HPDE6-E6E7 (cell line): ENCODE results near the gene ACADM.
"Not testable (repeated sequence)": the region's sequence is repeated elsewhere in the genome, so short reads cannot be mapped to it uniquely, and the experiment has no call there.

ENCODE experiments used
- DNase-seq: peaks from one replicate; pipeline ENCODE4 v3.0.0; 2011; ENCODE audit warnings: missing footprints; ENCODE audit errors: extremely low spot score

Gene ACADM

GRCh38 chr1:75736016-75736415 lies 11.5 kb downstream of the ACADM start:
- no peak for DNase-seq

DNA sequence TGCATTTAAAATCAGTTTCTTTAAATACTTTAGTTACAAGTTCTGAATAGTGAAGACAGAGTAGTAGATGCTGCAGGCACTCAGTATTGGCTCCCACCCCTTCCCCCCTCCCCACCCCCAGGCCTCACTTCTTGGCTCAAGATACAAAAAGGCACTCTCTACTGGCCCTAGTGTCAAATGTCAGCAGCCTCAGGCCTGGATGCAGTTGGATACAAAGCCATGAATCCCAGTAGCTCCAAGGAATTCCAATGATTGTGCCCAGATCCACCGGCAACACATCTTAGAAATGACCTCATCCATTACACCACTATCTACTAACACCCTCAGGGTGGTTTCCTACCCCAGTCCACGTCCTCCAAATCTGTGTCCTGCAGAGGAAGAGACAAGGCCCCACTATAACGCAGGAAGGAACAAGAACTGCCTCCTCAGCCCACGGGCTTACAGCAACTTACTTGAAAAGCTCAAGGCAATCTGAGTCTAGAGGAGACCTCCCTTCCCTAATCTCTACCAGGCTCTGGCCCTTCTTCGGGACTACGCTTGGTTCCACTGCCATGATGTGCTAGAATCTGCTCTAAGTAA lies 17.6 kb downstream of the ACADM start:
- no peak for DNase-seq

- DNase-seq: no peak
These were observed 20.8 kb downstream of the ACADM start for GRCh38 chr1:75745276-75745675.

DNA sequence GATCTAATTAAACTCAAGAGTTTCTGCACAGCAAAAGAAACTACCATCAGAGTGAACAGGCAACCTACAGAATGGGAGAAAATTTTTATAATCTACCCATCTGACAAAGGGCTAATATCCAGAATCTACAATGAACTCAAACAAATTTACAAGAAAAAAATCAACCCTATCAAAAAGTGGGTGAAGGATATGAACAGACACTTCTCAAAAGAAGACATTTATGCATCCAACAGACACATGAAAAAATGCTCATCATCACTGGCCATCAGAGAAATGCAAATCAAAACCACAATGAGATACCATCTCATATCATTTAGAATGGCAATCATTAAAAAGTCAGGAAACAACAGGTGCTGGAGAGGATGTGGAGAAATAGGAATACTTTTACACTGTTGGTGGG lies 32.7 kb downstream of the ACADM start:
- not testable (repeated sequence) for DNase-seq

DNA sequence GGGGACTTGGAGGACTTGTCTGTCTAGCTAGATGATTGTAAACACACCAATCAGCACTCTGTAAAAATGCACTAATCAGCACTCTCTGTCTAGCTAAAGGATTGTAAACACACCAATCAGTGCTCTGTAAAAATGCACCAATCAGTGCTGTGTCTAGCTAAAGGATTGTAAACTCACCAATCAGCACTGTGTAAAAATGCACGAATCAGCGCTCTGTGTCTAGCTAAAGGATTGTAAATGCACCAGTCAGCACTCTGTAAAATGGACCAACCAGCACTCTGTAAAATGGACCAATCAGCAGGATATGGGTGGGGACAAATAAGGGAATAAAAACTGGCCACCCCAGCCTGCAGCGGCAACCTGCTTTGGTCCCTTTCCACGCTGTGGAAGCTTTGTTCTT lies 34.0 kb downstream of the ACADM start:
- not testable (repeated sequence) for DNase-seq

DNA sequence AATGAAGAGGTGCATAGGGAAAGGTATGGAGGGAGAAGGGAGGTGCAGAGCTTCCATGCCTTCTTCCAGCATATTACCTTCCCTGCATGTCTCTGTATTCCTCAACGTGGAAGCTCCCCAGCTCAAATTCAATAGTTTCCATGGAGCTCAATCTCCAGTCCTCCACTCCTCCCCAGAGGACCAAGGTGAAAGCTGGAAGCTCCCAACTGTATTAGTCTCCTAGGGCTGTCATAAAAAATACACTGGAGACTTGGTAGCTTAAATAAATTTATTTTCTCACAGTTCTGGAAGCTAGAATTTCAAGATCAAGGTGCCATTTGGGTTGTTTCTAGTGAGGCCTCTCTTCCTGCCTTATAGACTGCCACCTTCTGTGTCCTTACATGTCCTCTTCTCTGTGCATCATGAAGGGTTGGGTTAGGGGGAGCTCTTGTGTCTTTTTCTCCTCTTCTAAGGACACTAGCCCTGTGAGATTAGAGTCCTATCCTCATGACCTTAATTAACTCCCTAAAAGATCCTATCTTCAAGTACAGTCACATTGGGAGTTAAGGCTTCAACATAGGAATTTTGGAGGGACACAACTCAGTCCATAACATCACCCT lies 39.6 kb downstream of the ACADM start:
- no peak for DNase-seq

DNA sequence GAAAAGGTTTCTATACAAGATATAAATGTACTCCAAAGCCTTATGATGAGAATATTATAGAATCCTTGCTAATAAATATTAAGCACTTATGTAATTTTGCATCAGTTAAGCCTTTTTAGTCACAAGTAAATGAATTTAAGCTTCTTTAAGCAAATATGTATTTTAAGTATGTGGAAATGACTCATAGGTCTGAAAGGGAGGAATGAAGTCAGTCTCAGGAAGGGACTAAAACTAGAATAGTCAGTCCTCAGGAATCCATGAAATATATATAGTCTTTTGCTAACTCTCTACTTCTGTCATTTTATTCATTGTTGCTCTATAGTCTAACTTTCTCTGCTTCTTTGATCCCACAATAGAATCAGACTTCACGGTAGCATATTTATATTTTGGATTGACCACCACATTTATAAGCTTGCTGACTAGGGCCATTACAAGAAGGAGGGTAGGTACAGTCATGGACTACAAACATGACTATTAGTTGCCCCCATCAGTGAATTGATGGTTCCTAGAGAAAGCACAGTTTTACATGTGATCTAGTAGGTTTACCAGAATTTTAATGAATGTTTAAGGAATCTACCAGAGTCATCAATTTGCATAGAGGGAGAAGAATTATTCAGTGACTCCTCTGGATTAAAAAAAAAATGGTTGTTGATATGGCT lies 41.3 kb downstream of the ACADM start:
- peak; percentile 53 for DNase-seq

GRCh38 chr1:75768016-75768415 lies 43.5 kb downstream of the ACADM start:
- DNase-seq: no peak

GRCh38 chr1:75770761-75771160 lies 46.3 kb downstream of the ACADM start:
- no peak for DNase-seq

DNA sequence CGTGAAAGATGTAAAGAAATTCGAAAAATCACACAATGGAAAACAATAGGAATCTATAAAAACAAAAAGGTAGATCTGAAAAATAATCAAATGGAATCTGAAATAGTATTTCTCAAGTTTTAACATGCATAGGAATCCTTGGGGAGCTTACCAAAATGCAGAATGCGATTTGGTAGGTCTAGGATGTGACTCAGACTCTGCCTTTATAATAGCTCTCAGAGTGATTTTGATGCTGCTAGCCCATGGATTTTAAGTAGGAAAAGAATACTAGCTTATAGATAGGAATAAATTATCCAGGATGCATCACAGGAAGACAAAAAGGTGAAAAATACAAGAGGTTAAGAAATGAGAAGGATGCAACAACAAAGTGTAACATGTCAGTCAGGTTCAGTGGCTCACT lies 47.5 kb downstream of the ACADM start:
- no peak for DNase-seq

GRCh38 chr1:75777812-75778211 lies 53.3 kb downstream of the ACADM start:
- DNase-seq: not testable (repeated sequence)

GRCh38 chr1:75778694-75779093 lies 54.2 kb downstream of the ACADM start:
- not testable (repeated sequence) for DNase-seq

GRCh38 chr1:75780183-75780582 lies 55.7 kb downstream of the ACADM start:
- not testable (repeated sequence) for DNase-seq

DNA sequence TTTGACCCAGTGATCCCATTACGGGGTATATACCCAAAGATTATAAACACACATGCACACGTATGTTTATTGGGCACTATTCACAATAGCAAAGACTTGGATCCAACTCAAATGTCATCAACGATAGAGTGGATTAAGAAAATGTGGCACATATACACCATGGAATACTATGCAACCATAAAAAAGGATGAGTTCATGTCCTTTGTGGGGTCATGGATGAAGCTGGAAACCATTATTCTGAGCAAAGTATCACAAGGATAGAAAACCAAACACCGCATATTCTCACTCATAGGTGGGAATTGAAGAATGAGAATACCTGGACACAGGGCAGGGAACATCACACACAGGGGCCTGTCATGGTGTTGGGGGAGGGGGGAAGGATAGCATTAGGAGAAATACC lies 59.4 kb downstream of the ACADM start:
- DNase-seq: not testable (repeated sequence)

DNA sequence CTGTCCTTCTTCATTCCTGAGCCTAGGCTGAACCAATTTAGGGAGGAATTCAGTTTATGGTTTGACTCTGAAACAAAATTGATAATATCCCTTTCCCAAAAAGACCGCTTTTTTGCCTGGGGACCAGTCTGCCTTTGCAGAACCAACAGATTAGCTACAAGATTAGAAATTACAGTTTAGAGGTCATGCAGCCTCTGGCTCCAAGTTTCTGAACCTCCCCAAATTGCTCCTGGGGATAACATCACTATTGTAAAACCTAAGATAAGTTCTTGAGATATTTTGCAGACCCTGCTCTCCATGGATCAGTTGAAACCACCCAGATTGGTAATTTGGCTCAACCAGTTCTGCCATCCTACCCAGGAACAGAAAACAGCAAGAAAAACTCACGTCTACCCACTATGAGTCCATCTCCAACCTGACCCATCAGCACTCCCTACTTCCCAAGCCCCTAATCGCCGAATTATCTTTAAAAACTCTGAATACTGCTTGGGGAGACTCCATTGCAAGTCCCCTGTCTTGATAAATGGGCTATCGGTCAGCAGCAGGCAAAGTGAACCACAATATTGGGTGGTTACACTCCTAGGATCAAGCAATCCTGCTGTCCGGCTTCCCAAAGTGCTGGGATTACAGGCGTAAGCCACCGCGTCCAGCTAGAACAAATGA lies 60.9 kb downstream of the ACADM start:
- DNase-seq: no peak

DNA sequence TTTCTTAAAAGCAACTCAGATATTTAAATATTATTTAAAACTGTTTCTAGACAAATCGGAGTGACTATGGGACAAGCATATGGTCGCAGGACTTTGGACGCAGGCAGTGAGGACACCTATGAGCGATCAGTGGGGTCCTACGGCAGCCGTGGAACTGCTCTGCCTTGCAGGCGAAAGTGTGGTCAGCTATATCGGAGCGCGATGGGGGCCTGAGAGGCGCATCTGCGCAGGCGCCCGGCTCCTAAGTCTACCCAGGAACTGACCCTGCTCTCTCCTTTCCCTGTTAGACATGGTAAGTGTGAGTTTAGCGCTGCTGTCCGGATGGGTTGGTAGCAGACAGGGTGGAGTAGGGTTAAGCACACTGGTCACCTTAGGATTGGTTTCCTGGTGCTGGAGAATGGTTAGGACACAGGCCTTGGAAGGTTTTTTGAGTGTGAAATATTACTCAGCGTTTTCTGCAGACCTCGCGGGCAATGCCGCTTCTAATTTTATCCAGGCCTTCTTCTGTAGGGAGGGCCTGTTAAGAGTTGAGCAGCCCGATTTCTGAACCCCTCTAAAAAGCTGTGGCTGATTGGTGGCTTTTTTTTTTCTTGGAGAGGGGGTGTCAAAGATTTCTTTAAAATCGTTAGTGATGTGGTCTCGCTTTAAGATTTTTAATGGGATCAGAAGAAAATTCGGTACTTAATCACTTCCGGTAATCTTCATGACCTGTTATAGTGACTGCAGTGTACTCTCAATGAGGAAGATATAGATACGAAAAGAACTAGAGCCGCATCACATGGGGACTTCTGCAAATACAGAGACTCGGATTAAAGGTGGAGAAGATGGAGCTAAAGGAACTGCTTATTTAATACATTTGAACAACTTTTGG lies 61.7 kb downstream of the ACADM start, which contains the start of gene RABGGTB:
TSS of gene RABGGTB (plus strand) at position 274 of the 871 bp plus-strand sequence. CDS start at position 290, 16 bp downstream.
- peak; percentile 96 for DNase-seq

GRCh38 chr1:75786901-75787493 lies 62.5 kb downstream of the ACADM start:
- no peak for DNase-seq

GRCh38 chr1:75787524-75787923 lies 63.0 kb downstream of the ACADM start:
- DNase-seq: no peak

GRCh38 chr1:75789988-75790387 lies 65.5 kb downstream of the ACADM start:
- no peak for DNase-seq

DNA sequence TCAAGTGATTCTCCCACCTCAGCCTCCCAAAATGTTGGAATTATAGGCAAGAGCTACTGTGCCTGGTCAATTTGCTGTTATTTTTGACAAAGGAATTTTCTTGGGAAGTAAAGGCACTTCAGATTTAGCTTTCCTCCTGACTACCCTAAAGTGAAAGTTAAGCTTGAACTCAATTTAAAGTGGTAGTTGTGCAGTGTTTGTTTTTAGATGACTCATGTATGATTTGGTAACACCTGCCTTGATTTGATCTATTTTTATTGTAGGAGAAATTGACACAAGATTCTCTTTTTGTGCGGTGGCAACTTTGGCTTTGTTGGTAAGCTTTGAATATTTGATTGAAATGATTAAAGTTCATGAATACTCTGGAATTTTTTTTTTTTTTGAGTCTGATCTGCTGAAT lies 66.5 kb downstream of the ACADM start:
- DNase-seq: no peak

DNA sequence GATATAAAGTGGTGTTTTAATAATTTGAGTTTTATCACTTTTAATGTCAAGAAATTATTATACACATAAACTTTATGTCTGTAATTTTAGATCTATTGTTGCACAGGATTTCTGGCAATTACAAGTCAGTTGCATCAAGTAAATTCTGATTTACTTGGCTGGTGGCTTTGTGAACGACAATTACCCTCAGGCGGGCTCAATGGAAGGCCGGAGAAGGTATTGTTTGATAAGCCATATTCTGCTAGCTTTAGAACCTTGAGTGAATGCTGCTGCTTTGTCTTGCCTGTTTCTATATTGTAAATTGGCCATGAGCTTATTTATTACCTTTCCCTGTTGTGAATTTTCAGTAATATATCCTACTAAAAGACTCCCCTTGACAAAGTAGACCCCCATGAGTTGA lies 67.6 kb downstream of the ACADM start:
- DNase-seq: no peak
